Sigmoid colon (tissue), 7 donors: ENCODE data around the gene WRAP73. TPM values are rescaled to one million over a fixed set of nuclear protein-coding genes. Genes with fewer than 3 reads are reported as not detected.

Source experiments
- DNase-seq: peaks from one replicate; pipeline ENCODE4 v3.0.0-alpha.2; 2019
- H3K27ac ChIP-seq, 4 donors: fragments of 200-600 bp; sonication (generic); one replicate each; pipeline ENCODE4 v1.5.1; 2016 to 2019; ENCODE audit warnings: mild to moderate bottlenecking in 1 of 4
- H3K27me3 ChIP-seq, 3 donors: fragments of 200-600 bp; sonication (generic); one replicate each; pipeline ENCODE4 v1.5.1; 2019; ENCODE audit warnings: mild to moderate bottlenecking in 1 of 3
- H3K36me3 ChIP-seq, 4 donors: fragments of 200-600 bp; sonication (generic); one replicate each; pipeline ENCODE4 v1.5.1; 2016 to 2019
- H3K4me1 ChIP-seq, 4 donors: fragments of 200-600 bp; sonication (generic); one replicate each; pipeline ENCODE4 v1.5.1; 2017 to 2019
- H3K4me3 ChIP-seq, 4 donors: fragments of 200-600 bp; sonication (generic); one replicate each; pipeline ENCODE4 v1.5.1; 2017 to 2019; ENCODE audit warnings: mild to moderate bottlenecking in 2 of 4, moderate library complexity in 1 of 4
- H3K9me3 ChIP-seq, 4 donors: fragments of 200-600 bp in 3 of 4; sonication (generic) in 3 of 4; one replicate each; pipeline versions ENCODE4 v1.5.1 to v1.6.1; 2013 to 2019
- CTCF ChIP-seq, 4 experiments: fragments of 450-650 bp in 3 of 4; fragments of 200-600 bp in 1 of 4; IDR thresholded peaks; one replicate each; pipeline ENCODE4 v1.5.1; 2016 to 2019; ENCODE audit warnings: antibody characterized with exemption in 4 of 4, mild to moderate bottlenecking in 3 of 4, moderate library complexity in 2 of 4
- EP300 ChIP-seq, 4 donors: sonication (generic); formaldehyde crosslinking; IDR thresholded peaks; one replicate each; pipeline ENCODE4 v1.6.1; 2017; ENCODE audit warnings: antibody characterized with exemption in 4 of 4
- POLR2A ChIP-seq, 2 donors: fragments of 450-650 bp; IDR thresholded peaks; one replicate each; pipeline ENCODE4 v1.6.1; 2016; ENCODE audit warnings: antibody characterized with exemption in 2 of 2, mild to moderate bottlenecking in 2 of 2, moderate library complexity in 2 of 2
- POLR2AphosphoS5 ChIP-seq, 4 donors: sonication (generic); formaldehyde crosslinking; IDR thresholded peaks; one replicate each; pipeline ENCODE4 v1.6.1; 2017; ENCODE audit warnings: antibody characterized with exemption in 4 of 4
- WGBS, 2 donors: extraction: QIAGEN DNeasy Blood & Tissue Kit; methylation state at CpG; one replicate each; pipeline ENCODE4 v1.1.7; 2013; 5-methylcytosine and 5-hydroxymethylcytosine counted together
- intact Hi-C: fragments of 100-400 bp; cut with DNase I; formaldehyde crosslinking; loops from one replicate; pipeline ENCODE4 v1.15.1; 2023
- polyA plus RNA-seq, 3 donors: library from polyadenylated mRNA; stranded (reverse); fragments of 200-250 nt; gene quantifications; one replicate each; pipeline ENCODE4 v1.2.3, GENCODE V29; 2013
- total RNA-seq, 4 donors: library from RNA; depleted of rRNA; stranded (reverse); fragments of >200 nt; gene quantifications; one replicate each; pipeline ENCODE4 v1.1.0, GENCODE V29; 2016
- donor health status: healthy with polysubstance abuse.
- donor health status: Bipolar disorder and iron deficiency.
- donor health status: healthy.

Gene WRAP73
- total and polyA plus RNA-seq, 7 donors = 11.4 to 24.2 (median 17.2) TPM

- no peak for DNase-seq
- Histone ChIP-seq H3K27ac (no peak overlapping the region), H3K4me1 (peaks cover 0 to 17% (median 14%) of the 10 kb centered on the region in 4 donors), H3K36me3 (no peaks in the 10 kb centered on the region), H3K4me3 (no peak overlapping the region), H3K9me3 (no peaks in the 10 kb centered on the region), H3K27me3 (peaks cover 0 to 19% (median 0%) of the 10 kb centered on the region in 3 donors)
- TF ChIP-seq CTCF (IDR thresholded peaks at IDR 0.05) (no peak), POLR2A (IDR thresholded peaks at IDR 0.05) (no peak), EP300 (IDR thresholded peaks at IDR 0.05) (no peak)
- intact Hi-C loops = no loop called here
- WGBS, 2 donors = 82 to 92% methylated on average over 7 of the region's 7 CpGs
Observed at GRCh38 chr1:3595949-3596348, 54.0 kb downstream of the WRAP73 start.

DNA sequence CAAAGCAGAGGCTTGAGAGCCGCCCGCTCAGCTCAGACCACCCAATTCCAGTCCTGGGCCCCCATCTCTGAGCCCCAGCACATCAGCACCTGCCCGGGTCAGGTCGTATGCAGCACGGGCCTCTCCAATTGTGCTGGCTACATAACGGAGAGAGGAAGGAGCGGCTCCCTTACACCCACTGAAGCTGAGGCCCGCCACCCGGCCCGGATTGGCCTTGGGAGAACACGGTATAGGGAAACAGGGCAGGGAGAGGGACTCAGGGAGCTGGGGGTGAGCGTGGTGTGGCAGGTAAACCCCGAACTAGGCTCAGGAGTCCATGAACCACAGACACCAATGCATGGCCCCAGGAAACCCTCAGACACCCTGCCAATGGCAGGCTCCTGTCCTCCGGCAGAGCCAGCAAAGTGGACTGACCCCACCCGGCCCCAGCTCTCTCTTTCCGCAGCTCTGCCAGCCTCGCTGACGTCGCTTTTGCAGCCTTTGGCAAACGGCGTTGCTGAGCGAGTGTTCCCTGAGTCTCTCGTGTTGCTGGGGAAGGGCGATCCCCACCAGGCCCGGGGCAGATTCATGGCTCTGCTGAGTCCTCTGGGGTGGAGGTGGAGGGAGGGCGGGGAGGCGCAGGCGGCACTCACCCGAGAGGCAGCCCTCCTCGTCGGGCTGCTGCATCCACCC, 55.1 kb downstream of the WRAP73 start:
- TF ChIP-seq EP300 (IDR thresholded peaks at IDR 0.05) (no peak), POLR2A (IDR thresholded peaks at IDR 0.05) (no peak), POLR2AphosphoS5 (IDR thresholded peaks at IDR 0.05) (no peak), CTCF (IDR thresholded peaks at IDR 0.05) (no peak)
- peaks cover 0 to 19% (median 0%) of the 10 kb centered on the region in 3 donors for H3K27me3 ChIP-seq
- intact Hi-C loops = no loop called here
- no peaks in the 10 kb centered on the region for H3K36me3 ChIP-seq
- H3K27ac ChIP-seq = no peak overlapping the region
- H3K9me3 ChIP-seq = no peaks in the 10 kb centered on the region
- H3K4me3 ChIP-seq = no peak overlapping the region
- DNase-seq = no peak
- 75 to 85% methylated on average over 31 of the region's 31 CpGs for WGBS, 2 donors
- peaks cover 0 to 17% (median 14%) of the 10 kb centered on the region in 4 donors for H3K4me1 ChIP-seq

- no peaks in the 10 kb centered on the region for H3K9me3 ChIP-seq
- TF ChIP-seq POLR2AphosphoS5 (IDR thresholded peaks at IDR 0.05) (no peak), CTCF (IDR thresholded peaks at IDR 0.05) (no peak), EP300 (IDR thresholded peaks at IDR 0.05) (no peak), POLR2A (IDR thresholded peaks at IDR 0.05) (no peak)
- WGBS, 2 donors = 59 to 70% methylated on average over 10 of the region's 10 CpGs
- intact Hi-C loops = no loop called here
- DNase-seq = no peak
- no peak overlapping the region for H3K4me3 ChIP-seq
- H3K27me3 ChIP-seq = peaks cover 0 to 11% (median 0%) of the 10 kb centered on the region in 3 donors
- H3K36me3 ChIP-seq = no peaks in the 10 kb centered on the region
- peaks cover 0 to 13% (median 12%) of the 10 kb centered on the region in 4 donors for H3K4me1 ChIP-seq
- H3K27ac ChIP-seq = no peak overlapping the region
Observed at GRCh38 chr1:3593745-3594144, 56.2 kb downstream of the WRAP73 start.

DNA sequence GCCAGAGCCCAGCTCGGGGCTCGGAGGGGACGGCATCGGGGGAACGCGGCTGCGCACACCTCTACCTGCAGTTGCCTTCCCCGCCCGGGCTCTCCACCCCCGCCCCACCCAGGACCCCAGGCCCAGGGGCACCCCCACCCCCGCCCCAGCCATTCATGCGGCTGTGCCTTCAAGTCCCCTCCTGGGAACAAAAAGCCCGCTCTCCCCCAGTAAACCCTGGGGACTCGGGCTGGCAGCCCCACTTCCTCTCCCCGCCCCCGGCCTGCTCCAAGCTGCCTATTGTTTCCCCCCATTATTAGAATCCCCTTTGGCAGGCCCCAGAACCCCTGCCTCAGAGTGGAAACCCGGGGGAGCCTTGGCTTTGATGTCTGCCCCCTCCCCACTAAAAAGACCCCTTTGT, 56.6 kb downstream of the WRAP73 start:
- no peaks in the 10 kb centered on the region for H3K36me3 ChIP-seq
- no peak for TF ChIP-seq CTCF (IDR thresholded peaks at IDR 0.05)
- TF ChIP-seq EP300 (IDR thresholded peaks at IDR 0.05) = no peak
- no peak for TF ChIP-seq POLR2A (IDR thresholded peaks at IDR 0.05)
- TF ChIP-seq POLR2AphosphoS5 (IDR thresholded peaks at IDR 0.05) = no peak
- DNase-seq = no peak
- WGBS, 2 donors = 79 to 88% methylated on average over 17 of the region's 17 CpGs
- no peak overlapping the region for H3K27ac ChIP-seq
- intact Hi-C loops = no loop called here
- no peak overlapping the region for H3K4me3 ChIP-seq
- peaks cover 0 to 9% (median 7%) of the 10 kb centered on the region in 4 donors for H3K4me1 ChIP-seq
- peaks cover 0 to 9% (median 0%) of the 10 kb centered on the region in 3 donors for H3K27me3 ChIP-seq
- H3K9me3 ChIP-seq = no peaks in the 10 kb centered on the region
